Adipocyte (in vitro differentiated cells): ENCODE results near the gene TAF11L13.
"Not testable (repeated sequence)": the region's sequence is repeated elsewhere in the genome, so short reads cannot be mapped to it uniquely, and the experiment has no call there.

Source experiments
- DNase-seq: peaks from one replicate; pipeline ENCODE4 v3.0.0-alpha.2; 2015; ENCODE audit warnings: low read depth
- H3K27me3 ChIP-seq: replicated peaks from 2 replicates; pipeline ENCODE4 v1.7.0; 2013; ENCODE audit warnings: mild to moderate bottlenecking, low read length, moderate library complexity; ENCODE audit not compliant: control insufficient read depth, insufficient read depth
- H3K36me3 ChIP-seq: 2 replicates; pipeline ENCODE4 v1.7.0; 2013; ENCODE audit warnings: low read length, mild to moderate bottlenecking, moderate library complexity; ENCODE audit not compliant: control insufficient read depth, insufficient read depth, severe bottlenecking
- H3K4me1 ChIP-seq: 2 replicates; pipeline ENCODE4 v1.7.0; 2013; ENCODE audit warnings: mild to moderate bottlenecking, low read length, moderate library complexity; ENCODE audit not compliant: control insufficient read depth, insufficient read depth
- H3K4me3 ChIP-seq: 2 replicates; pipeline ENCODE4 v1.7.0; 2013; ENCODE audit warnings: mild to moderate bottlenecking, low read length, moderate library complexity
- H3K9ac ChIP-seq: 2 replicates; pipeline ENCODE4 v1.7.0; 2013; ENCODE audit warnings: mild to moderate bottlenecking, low read length, moderate library complexity
- H3K9me3 ChIP-seq: 2 replicates; pipeline ENCODE4 v1.7.0; 2013; ENCODE audit warnings: mild to moderate bottlenecking, low read length, moderate library complexity; ENCODE audit not compliant: control insufficient read depth

TAF11L13 gene

DNA sequence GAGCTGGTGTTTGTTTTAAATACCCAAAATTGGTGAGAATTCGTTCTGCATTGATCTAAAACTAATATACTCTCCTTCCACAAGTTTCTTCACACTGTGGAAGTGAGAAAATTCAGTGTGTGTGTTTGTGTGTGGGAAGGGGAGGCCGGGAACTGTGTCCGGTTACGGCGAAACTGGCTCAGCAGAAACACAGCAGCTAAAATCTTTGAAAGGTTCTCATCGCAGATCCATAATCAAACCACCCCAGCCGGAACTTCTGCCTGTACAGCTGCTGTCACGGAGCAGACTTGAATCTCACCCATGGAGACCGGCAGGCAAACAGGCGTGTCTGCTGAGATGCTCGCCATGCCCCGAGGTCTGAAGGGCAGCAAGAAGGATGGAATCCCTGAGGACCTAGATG lies at the start of gene TAF11L13:
Gene TAF11L13 (plus strand): TSS at position 301 of the 400 bp plus-strand sequence.
- not testable (repeated sequence) for H3K4me1 ChIP-seq, DNase-seq, H3K9ac ChIP-seq, H3K27me3 ChIP-seq, H3K36me3 ChIP-seq, H3K4me3 ChIP-seq, H3K9me3 ChIP-seq

DNA sequence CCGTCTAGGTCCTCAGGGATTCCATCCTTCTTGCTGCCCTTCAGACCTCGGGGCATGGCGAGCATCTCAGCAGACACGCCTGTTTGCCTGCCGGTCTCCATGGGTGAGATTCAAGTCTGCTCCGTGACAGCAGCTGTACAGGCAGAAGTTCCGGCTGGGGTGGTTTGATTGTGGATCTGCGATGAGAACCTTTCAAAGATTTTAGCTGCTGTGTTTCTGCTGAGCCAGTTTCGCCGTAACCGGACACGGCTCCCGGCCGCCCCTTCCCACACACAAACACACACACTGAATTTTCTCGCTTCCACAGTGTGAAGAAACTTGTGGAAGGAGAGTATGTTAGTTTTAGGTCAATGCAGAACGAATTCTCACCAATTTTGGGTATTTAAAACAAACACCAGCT lies 46.2 kb upstream of the TAF11L13 start, which contains the start of gene TAF11L7:
Gene TAF11L7 (minus strand): TSS at position 101 of the 400 bp plus-strand sequence.
- H3K4me1 ChIP-seq, H3K27me3 ChIP-seq, H3K4me3 ChIP-seq, DNase-seq, H3K9me3 ChIP-seq, H3K36me3 ChIP-seq, H3K9ac ChIP-seq: not testable (repeated sequence)

DNA sequence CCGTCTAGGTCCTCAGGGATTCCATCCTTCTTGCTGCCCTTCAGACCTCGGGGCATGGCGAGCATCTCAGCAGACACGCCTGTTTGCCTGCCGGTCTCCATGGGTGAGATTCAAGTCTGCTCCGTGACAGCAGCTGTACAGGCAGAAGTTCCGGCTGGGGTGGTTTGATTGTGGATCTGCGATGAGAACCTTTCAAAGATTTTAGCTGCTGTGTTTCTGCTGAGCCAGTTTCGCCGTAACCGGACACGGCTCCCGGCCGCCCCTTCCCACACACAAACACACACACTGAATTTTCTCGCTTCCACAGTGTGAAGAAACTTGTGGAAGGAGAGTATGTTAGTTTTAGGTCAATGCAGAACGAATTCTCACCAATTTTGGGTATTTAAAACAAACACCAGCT lies 41.0 kb upstream of the TAF11L13 start, which contains the start of gene TAF11L8:
Gene TAF11L8 (minus strand): TSS at position 101 of the 400 bp plus-strand sequence.
- H3K4me1 ChIP-seq, H3K9me3 ChIP-seq, H3K27me3 ChIP-seq, DNase-seq, H3K36me3 ChIP-seq, H3K9ac ChIP-seq, H3K4me3 ChIP-seq: not testable (repeated sequence)

DNA sequence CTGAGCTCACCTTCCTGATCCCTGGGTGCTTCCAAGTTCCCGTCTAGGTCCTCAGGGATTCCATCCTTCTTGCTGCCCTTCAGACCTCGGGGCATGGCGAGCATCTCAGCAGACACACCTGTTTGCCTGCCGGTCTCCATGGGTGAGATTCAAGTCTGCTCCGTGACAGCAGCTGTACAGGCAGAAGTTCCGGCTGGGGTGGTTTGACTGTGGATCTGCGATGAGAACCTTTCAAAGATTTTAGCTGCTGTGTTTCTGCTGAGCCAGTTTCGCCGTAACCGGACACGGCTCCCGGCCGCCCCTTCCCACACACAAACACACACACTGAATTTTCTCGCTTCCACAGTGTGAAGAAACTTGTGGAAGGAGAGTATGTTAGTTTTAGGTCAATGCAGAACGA lies 37.6 kb upstream of the TAF11L13 start, which contains the start of gene TAF11L9:
Gene TAF11L9 (minus strand): TSS at position 140 of the 400 bp plus-strand sequence.
- not testable (repeated sequence) for H3K36me3 ChIP-seq, H3K9ac ChIP-seq, H3K9me3 ChIP-seq, DNase-seq, H3K4me3 ChIP-seq, H3K4me1 ChIP-seq, H3K27me3 ChIP-seq

DNA sequence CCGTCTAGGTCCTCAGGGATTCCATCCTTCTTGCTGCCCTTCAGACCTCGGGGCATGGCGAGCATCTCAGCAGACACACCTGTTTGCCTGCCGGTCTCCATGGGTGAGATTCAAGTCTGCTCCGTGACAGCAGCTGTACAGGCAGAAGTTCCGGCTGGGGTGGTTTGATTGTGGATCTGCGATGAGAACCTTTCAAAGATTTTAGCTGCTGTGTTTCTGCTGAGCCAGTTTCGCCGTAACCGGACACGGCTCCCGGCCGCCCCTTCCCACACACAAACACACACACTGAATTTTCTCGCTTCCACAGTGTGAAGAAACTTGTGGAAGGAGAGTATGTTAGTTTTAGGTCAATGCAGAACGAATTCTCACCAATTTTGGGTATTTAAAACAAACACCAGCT lies 34.2 kb upstream of the TAF11L13 start, which contains the start of gene TAF11L10:
Gene TAF11L10 (minus strand): TSS at position 101 of the 400 bp plus-strand sequence.
- not testable (repeated sequence) for DNase-seq, H3K9me3 ChIP-seq, H3K4me1 ChIP-seq, H3K4me3 ChIP-seq, H3K27me3 ChIP-seq, H3K36me3 ChIP-seq, H3K9ac ChIP-seq

DNA sequence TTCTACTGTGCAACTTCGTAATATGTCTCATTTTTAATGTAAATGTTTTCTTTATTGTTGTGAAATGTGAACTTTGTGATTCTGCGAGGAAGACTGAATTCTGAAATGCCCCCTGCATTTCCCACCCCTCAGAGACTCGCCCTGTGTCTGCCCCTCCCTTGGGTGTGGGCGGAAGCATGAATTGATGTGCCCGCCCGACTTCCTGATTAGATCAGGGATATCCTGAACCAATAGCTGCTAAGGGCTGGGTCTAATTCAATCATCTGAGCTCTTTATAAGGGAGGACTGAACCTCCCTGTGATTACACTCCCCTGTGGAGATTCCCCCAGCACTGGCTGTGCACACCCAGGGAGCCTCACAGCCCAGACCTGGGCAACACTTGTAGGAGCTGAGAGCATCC lies 28.0 kb upstream of the TAF11L13 start, which contains the start of gene TAF11L11:
Gene TAF11L11 (plus strand): TSS at position 304 of the 400 bp plus-strand sequence.
- H3K4me1 ChIP-seq, DNase-seq, H3K4me3 ChIP-seq, H3K9ac ChIP-seq, H3K27me3 ChIP-seq, H3K9me3 ChIP-seq, H3K36me3 ChIP-seq: not testable (repeated sequence)

DNA sequence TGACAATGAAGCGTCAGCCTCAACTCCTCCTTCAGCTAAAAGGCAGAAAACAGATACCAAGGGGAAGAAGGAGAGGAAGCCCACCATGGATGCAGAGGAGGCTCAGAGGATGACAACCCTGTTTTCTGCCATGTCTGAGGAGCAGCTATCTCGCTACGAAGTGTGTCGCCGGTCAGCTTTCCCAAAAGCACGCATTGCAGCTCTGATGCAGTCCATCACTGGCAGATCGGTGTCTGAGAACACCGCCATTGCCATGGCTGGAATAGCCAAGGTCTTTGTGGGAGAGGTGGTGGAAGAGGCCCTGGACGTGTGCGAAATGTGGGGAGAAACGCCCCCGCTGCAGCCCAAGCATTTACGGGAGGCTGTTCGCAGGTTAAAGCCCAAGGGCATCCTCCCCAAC lies 26.9 kb upstream of the TAF11L13 start:
- no peaks in the 10 kb centered on the region for H3K27me3 ChIP-seq
- H3K4me3 ChIP-seq: no peak overlapping the region

DNA sequence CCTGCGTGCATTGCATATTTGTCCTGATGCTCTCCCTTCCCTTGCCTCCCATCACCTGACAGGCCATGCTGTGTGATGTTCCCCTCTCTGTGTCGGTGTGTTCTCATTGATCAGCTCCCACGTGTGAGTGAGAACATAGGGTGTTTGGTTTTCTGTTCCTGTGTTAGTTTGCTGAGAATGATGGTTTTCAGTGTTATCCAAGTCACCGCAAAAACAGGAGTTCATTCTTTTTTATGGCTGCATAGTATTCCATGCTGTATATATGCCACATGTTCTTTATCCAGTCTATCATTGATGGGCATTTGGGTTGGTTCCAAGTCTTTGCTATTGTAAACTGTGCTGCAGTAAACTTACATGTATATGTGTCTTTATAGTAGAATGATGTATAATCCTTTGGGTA lies 24.4 kb upstream of the TAF11L13 start:
- not testable (repeated sequence) for H3K9ac ChIP-seq, H3K4me1 ChIP-seq, H3K36me3 ChIP-seq, DNase-seq, H3K9me3 ChIP-seq, H3K4me3 ChIP-seq, H3K27me3 ChIP-seq

More for the DNA sequence above, 26.9 kb upstream of the TAF11L13 start:
- Histone ChIP-seq H3K4me1 (no peaks in the 10 kb centered on the region), H3K36me3 (no peaks in the 10 kb centered on the region), H3K9me3 (no peaks in the 10 kb centered on the region), H3K9ac (no peak overlapping the region)
- DNase-seq: no peak

DNA sequence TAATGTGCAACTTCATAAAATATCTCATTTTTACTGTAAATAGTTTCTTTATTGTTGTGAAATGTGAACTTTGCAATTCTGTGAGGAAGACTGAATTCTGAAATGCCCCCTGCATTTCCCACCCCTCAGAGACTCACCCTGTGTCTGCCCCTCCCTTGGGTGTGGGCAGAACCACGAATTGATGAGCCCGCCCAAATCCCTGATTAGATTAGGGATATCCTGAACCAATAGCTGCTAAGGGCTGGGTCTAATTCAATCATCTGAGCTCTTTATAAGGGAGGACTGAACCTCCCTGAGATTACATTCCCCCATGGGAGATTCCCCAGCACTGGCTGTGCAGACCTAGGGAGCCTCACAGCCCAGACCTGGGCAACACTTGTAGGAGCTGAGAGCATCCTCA lies 21.8 kb upstream of the TAF11L13 start, which contains the start of gene TAF11L12:
Gene TAF11L12 (plus strand): TSS at position 301 of the 400 bp plus-strand sequence.
- not testable (repeated sequence) for H3K9me3 ChIP-seq, H3K27me3 ChIP-seq, DNase-seq, H3K4me3 ChIP-seq, H3K9ac ChIP-seq, H3K4me1 ChIP-seq, H3K36me3 ChIP-seq

DNA sequence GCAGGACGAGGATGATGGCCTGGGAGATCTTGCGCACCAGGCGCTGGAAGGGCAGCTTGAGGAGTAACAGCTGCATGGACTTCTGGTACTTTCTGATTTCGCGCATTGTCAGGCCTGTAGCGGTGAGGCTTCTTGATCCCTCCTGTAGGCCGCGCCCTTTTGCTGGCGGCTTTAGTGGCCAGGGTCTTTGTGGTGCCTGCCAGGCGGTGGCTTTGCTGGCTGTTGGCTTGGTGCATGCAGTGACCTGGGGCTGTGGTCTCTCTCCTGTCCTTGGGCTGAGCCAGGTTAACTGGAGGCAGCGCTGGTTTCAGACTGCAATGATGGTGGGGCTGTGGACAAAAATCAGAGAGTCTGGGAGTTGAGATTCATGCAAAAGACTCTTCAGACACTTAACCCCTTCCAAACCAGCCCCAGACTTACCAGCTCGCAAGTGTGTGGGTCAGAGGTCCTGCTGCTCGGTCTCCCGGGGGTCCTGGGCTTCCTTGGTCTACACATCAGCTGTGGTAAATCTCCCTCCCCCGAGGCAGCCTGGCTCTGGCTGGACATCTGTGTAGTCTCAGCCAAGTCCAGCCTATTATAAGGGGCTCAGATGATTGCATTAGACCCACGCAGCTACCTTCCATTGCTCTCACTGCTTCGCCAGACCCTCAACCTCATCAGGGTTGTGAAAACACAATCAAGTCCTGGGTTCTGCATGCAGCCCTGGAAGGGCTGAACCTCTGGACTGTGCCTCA lies 16.8 kb upstream of the TAF11L13 start:
- Histone ChIP-seq H3K9ac (no peak overlapping the region), H3K36me3 (no peaks in the 10 kb centered on the region), H3K4me1 (no peaks in the 10 kb centered on the region), H3K9me3 (no peaks in the 10 kb centered on the region), H3K4me3 (no peak overlapping the region), H3K27me3 (no peaks in the 10 kb centered on the region)
- DNase-seq: no peak

DNA sequence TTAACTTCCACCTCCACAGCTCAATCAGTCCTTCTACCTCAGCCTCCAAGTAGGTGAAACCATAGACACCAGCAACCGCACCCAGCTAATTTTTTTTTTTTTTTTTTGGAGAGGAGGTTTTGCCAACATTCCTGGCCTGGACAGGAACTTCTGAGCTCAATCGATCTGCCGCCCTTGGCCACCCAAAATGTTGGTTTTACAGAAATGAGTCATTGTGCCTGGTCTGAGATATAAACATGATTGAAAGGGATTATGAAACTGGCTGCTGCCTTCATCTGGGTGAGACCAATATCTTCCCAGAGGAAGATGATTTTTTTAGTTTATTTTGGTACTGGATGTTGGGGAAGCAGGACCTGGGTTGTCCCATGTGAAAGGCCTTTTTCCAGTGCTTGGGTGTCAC lies 12.5 kb upstream of the TAF11L13 start:
- Histone ChIP-seq H3K4me1 (no peaks in the 10 kb centered on the region), H3K9me3 (no peaks in the 10 kb centered on the region), H3K27me3 (no peaks in the 10 kb centered on the region), H3K4me3 (no peak overlapping the region), H3K36me3 (no peaks in the 10 kb centered on the region), H3K9ac (no peak overlapping the region)
- DNase-seq: no peak
